DMS 273 (cell line): ENCODE results near the gene CDCA5.
A peak's percentile ranks its signal among the peaks of the same experiment; 100 is the strongest.

Experiments
- DNase-seq: peaks from one replicate; lab custom pipeline; 2025; ENCODE audit not compliant: unreplicated experiment; lab: John Stamatoyannopoulos, UW

The CDCA5 gene

DNA sequence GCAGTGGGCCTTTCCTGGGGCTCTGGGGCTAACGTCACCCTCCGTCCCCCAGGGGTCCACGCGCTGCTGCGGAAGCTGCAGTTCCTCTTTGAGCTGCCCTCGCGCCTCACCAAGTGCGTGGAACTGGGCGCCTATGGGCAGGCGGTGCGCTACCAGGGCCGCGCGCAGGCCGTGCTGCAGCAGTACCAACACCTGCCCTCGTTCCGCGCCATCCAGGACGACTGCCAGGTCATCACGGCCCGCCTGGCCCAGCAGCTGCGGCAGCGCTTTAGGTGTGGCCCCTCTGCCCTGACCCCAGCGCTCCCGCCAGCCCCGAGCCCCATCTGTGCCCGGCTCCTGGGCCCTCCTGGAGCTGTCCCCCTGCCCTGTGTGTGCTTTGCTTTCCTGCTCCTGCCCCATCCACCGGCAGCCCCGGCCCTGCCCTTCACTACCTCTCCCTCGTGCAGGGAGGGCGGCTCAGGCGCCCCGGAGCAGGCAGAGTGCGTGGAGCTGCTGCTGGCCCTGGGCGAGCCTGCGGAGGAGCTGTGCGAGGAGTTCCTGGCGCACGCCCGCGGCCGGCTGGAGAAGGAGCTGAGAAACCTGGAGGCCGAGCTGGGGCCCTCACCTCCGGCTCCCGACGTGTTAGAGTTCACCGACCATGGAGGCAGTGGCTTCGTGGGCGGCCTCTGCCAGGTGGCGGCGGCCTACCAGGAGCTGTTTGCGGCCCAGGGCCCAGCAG lies 24.1 kb upstream of the CDCA5 start:
- no peak for DNase-seq

DNA sequence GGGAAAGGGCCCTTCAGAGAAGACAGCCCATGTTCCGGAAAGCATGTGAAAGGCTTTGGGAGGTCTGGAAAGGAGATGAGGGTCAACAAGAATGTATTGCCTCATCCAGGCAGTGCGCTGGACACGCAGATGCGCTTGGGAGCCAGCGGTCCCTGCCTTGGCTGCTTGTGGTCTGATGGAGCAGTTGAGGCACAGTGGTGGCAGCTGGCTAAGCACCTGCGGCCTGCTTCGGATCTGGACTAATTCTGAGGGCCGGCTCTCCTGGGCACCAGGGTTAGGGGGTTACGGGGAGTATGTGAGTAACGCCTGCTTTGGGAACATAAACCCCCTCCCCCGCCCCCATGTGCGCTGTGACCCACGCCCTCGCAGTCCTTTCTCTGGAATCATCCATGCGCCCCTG lies 23.2 kb upstream of the CDCA5 start:
- DNase-seq: no peak

DNA sequence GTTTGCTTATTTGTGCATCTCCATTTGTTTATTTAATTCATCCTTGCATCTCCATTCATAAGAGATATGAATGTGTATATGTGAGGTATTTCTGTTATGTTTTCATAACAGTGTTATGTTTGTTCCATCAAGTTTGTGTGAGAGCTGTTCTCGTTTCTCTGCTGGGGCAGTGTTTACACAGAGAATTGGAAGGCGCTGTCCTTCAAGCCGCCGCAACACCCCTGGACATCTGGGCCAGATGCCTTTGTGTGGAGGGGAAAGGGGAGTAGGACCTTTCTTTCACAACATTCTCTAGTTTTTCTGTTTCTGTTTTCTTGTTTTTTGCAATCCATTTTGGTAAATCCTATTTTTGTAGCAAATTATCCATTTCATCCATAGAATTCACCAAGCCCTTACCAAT lies 20.8 kb upstream of the CDCA5 start:
- DNase-seq: no peak

- no peak for DNase-seq
These were observed 19.6 kb upstream of the CDCA5 start for GRCh38 chr11:65103476-65103875.

GRCh38 chr11:65102142-65103095 lies 18.6 kb upstream of the CDCA5 start:
- DNase-seq: no peak

GRCh38 chr11:65100674-65101350 lies 17.0 kb upstream of the CDCA5 start:
- no peak for DNase-seq

- no peak for DNase-seq
These were observed 13.1 kb upstream of the CDCA5 start for GRCh38 chr11:65096926-65097325.

DNA sequence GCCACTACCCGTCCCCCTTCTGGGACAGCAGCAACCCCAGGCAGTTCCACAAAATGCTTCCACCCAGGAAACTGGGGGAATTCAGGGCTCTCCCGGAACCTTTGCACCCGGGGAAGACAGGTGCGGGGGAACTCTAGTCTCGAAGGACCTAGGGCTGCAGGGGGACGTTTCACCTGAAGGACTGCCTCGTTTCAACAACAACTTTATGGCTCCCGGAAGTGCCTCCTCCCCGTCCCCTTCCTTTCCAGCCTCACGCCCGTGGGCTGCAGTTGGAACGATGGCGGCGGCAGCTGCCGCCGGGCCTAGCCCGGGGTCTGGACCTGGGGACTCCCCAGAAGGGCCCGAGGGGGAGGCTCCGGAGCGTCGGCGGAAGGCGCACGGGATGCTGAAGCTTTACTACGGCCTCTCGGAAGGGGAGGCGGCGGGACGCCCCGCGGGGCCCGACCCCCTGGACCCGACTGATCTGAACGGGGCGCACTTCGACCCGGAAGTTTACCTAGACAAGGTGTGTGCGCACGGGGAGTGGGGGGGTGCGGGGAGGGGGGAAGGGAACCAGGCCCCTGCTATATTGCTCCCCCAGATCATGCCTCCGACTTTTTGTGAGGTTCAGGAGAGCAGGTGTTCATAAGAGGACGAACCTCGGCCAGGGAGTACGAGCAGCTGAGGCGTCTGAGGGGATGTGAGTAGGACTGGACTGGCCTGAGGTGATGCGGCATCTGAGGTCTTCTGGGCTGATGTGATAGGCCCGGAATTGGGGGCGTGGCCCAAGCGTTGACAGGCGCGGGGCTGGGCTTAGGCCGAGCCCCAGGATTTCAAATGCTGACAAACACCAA lies 12.3 kb upstream of the CDCA5 start, which contains the start of gene VPS51:
Gene VPS51 (plus strand): TSS at position 241 of the 833 bp plus-strand sequence. CDS start 37 bp downstream, at position 278.
- DNase-seq: peak; percentile 91

DNA sequence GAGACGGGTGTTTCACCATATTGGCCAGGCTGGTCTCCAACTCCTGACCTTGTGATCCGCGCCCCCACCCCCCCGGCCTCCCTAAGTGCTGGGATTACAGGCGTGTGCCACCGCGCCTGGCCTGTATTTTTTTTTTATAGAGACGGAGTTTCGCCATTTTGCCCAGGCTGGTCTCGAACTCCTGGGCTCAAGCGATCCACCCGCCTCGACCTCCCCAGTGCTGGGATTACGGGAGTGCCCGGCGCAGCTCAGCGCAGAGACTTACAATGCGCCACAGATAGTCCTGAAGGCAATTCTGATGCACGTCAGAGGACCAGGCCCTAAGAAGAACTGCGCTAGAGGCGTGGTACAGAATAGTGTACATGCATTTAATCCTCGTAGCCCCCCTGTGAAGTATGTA lies 11.6 kb upstream of the CDCA5 start:
- DNase-seq: no peak

GRCh38 chr11:65090628-65091027 lies 6.8 kb upstream of the CDCA5 start:
- no peak for DNase-seq

GRCh38 chr11:65089621-65090020 lies 5.8 kb upstream of the CDCA5 start:
- no peak for DNase-seq

GRCh38 chr11:65087827-65088226 lies 4.0 kb upstream of the CDCA5 start:
- DNase-seq: no peak

- DNase-seq: no peak
These were observed 3.4 kb upstream of the CDCA5 start for GRCh38 chr11:65087216-65087615.

- no peak for DNase-seq
These were observed 3.0 kb upstream of the CDCA5 start for GRCh38 chr11:65086809-65087208.

DNA sequence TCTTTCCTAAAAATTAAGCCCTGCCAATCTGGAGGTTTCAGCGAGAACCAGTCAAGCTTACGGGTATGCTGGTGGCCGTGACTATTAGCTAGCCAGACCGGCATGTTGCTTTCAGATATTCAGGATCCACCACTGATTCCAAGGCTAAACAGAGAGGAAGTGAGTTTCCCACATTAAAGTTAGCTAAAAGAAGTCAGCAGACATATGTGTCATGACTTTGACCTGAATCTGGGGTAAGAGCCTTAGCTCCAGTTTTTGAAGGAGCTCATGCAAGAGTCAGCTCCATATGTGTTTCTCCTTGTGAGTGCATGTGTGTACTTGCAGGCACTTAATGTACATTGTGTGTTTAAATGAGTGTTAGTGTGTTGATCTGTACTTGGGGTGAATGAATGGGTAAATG lies 1.6 kb upstream of the CDCA5 start:
- no peak for DNase-seq

- no peak for DNase-seq
These were observed 947 bp upstream of the CDCA5 start for GRCh38 chr11:65084598-65085375.

- DNase-seq: no peak
These were observed 556 bp downstream of the CDCA5 start for GRCh38 chr11:65083134-65083833.

DNA sequence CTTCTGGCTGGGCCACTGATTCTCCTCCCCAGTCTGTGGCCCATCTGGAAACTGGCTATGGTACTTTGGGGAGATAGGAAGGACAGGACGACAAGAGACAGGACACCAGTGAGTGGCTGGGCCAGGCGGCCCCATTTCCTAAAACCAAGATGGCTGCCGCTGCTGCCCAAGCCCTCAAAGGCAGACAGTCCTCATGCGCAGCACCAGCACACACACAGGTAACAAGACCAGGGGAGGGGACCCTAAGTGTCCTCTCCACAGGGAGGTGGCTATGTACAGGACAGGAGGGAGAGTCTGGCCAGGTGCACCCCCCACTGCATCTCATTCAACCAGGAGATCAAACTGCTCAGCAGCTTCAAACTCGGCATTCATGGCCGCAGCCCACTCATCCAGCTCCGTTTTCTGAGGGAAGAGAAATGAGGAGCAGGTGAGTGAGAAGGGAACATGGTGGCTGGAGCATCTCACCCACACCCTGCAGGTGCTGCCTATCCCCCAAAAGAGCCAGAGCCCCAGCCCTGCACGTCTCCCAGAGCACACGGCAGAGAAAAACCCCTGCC lies 5.0 kb downstream of the CDCA5 start:
- DNase-seq: no peak

GRCh38 chr11:65078151-65078550 lies 5.7 kb downstream of the CDCA5 start:
- DNase-seq: peak; percentile 73
